Activated CD4-positive, alpha-beta T cell treated with anti-CD3 and anti-CD28 coated beads, Interleukin-2, Interleukin-4, amounts not matched to agents 100 ng/mL and 50 ng/mL, durations not matched to agents 16 hours and 8 hours (primary cell): Measurements from ENCODE around the gene TBC1D1.

ENCODE experiments used
- DNase-seq: peaks from one replicate; pipeline ENCODE4 v3.0.0-alpha.2; 2020; ENCODE audit warnings: low spot score

TBC1D1 gene, protein sequence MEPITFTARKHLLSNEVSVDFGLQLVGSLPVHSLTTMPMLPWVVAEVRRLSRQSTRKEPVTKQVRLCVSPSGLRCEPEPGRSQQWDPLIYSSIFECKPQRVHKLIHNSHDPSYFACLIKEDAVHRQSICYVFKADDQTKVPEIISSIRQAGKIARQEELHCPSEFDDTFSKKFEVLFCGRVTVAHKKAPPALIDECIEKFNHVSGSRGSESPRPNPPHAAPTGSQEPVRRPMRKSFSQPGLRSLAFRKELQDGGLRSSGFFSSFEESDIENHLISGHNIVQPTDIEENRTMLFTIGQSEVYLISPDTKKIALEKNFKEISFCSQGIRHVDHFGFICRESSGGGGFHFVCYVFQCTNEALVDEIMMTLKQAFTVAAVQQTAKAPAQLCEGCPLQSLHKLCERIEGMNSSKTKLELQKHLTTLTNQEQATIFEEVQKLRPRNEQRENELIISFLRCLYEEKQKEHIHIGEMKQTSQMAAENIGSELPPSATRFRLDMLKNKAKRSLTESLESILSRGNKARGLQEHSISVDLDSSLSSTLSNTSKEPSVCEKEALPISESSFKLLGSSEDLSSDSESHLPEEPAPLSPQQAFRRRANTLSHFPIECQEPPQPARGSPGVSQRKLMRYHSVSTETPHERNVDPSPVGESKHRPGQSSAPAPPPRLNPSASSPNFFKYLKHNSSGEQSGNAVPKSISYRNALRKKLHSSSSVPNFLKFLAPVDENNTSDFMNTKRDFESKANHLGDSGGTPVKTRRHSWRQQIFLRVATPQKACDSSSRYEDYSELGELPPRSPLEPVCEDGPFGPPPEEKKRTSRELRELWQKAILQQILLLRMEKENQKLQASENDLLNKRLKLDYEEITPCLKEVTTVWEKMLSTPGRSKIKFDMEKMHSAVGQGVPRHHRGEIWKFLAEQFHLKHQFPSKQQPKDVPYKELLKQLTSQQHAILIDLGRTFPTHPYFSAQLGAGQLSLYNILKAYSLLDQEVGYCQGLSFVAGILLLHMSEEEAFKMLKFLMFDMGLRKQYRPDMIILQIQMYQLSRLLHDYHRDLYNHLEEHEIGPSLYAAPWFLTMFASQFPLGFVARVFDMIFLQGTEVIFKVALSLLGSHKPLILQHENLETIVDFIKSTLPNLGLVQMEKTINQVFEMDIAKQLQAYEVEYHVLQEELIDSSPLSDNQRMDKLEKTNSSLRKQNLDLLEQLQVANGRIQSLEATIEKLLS (N-terminal part only)

DNA sequence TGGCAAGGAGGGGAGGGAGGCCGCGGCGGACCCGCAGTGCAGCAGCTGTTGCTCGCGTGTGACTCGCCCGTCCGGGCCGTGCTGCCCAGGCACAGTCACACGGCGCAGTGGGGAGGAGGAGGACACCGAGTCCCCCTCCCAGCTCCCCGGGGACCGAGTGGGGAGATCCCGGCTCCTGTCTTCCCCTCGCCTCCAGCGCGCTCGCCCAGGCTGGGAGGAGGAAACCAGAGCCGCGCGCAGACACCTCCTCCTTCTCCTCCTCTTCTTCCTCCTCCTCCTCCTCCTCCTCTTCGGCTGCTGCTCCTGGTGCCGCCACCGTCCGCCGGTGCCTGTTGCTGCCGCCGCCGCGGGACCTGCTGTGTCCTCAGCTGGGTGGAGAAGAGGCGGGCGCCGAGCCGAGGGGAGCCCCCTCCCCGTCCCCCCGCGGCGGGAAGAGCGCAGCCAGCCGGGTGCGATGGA lies at the start of gene TBC1D1:
TSS of gene TBC1D1 (plus strand) at position 284 of the 459 bp plus-strand sequence. CDS start 11,012 bp downstream, outside the sequence.
- peak; percentile 38 for DNase-seq

DNA sequence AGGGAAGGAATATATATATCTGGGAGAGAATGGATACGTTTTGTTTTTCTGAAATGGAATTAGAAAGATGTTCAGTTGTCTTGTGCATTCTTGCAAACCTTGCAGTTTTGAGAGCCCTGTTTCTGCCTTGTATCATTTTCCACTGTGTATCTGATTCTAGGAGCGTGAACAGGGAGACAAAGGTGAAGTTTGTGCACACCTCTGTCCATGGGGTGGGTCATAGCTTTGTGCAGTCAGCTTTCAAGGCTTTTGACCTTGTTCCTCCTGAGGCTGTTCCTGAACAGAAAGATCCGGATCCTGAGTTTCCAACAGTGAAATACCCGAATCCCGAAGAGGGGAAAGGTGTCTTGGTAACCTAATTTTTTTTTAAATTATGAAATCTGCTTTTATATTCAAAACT lies 46.7 kb upstream of the TBC1D1 start:
- no peak for DNase-seq

DNA sequence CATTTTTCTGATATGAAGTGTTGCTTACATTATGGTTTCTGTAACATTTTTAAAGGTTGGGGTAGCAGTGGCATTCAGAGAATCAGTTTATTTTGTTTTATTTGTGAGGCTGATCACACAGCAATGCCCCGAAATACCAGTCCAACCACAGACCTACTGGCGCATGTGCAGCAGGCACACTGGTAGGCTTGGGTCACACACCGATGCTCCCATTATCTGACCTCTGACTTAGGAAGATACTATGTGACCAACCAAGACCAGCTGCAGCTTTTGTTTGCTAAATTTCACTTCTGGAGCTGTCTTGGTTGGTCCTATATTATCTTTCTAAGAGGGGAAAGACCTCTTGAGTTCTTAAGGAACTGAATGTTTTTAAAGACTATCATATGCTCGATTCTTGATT lies 45.7 kb upstream of the TBC1D1 start:
- DNase-seq: no peak

DNA sequence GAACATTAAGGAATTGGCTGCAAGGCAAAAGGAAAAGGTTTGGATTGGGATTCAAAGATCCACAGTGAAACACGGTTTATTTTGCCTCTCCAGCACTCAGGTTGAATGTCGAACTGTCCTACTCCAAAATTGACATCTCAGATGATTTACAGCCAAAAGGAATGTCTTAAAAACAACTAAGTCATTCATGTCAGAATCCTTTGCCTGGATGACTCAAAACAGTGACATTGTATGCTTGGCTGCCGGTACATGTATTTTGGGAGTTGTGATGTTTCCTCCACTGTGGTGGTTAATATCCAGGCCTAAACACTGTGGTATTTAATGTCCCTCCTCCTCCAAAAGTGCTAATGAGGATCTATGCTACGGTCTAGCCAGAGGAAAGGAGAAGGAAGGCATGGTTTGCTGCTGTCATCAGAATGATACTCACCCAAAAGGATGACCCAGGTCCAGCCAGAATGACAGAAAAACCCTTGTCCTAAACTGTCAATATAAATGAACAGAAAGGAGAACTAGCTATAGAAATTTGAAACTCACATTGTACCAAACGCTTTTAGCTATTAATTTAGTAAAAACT lies 43.5 kb upstream of the TBC1D1 start:
- DNase-seq: no peak

DNA sequence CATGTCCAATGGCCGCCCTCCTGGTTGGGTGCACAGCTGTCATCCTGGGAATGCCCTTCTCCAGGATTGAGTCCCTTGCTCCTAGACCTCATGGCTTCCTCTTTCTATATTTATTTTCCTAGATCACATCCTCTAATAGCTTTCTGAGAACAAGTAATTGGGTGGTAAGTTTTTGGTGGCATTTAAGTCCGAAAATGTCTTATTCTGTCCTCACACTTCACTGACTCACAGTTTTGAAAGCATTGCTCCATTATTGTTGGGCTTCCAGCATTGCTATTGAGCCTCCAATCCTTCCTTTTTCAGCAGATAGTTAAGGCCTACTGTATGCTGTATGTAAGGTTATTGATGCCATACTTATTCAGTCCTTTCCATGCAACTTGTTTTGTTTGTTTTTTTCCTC lies 38.5 kb upstream of the TBC1D1 start:
- DNase-seq: no peak

DNA sequence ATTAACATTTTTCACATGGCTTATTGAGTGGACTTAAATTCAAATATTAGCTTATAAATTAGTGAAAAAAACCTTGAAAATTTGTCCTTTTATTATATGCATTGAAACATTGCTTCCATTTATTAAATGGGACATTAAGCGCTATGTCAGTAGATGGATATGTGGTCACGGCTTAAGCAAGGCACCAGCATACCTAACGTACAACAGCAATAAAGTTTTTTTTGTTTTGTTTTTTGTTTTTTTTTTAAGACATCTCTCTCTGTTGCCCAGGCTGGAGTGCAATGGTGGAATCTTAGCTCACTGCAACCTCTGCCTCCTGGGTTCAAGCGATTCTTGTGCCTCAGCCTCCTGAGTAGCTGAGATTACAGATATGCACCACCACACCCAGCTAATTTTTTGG lies 32.8 kb upstream of the TBC1D1 start:
- no peak for DNase-seq

DNA sequence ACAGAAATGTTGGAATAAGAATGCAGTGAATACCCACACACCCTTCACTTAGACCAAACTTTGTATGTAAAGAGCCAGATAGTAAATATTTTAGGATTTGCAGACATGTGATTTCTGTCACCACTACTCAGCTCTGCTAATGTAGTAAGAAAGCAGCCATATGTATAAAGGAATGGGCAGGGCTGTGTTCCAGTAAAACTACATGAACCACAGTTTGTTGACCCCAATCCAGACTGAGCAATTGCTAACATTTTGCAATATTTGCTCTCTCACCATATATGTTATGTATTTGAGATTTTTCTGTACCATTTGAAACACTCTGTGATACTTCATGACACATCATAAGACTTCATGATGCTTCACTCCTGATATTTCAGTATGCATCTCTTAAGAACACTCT lies 32.0 kb upstream of the TBC1D1 start:
- no peak for DNase-seq

DNA sequence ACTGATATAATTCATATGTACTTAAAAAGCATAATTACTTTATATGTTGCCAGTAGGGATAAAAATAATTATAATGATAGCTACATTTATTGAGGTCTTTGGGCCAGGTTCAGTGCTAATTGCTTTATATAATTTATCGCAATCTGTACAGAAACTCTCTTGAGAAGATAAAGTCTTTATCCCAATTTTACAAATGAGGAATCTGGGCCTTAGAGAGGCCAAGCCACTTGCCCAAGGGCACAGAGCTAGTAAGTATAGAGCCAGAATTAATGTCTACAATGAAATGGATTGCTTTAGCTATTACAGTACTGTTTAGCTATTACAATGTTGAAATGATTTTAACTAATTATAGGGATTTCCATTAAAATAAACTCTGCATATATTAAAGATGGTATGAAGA lies 30.6 kb upstream of the TBC1D1 start:
- no peak for DNase-seq

DNA sequence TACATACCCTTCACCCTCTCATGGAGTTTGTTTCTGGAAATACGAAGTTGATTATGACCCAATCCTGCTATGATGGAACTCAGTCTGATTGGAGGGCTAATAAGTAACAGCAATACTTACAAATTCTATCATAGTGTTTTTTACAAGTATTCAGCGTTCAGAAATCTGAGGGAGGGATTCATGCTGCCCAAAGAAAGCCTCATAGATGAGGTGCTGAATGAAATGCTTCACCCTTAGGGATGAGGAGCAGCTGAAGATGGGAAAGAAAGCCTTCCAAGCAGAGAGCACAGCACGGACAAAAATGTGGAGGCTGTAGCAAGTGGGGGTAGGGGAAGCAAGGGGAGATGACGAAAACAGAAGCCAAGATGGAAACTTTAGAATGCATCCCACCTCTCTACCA lies 27.9 kb upstream of the TBC1D1 start:
- DNase-seq: no peak

DNA sequence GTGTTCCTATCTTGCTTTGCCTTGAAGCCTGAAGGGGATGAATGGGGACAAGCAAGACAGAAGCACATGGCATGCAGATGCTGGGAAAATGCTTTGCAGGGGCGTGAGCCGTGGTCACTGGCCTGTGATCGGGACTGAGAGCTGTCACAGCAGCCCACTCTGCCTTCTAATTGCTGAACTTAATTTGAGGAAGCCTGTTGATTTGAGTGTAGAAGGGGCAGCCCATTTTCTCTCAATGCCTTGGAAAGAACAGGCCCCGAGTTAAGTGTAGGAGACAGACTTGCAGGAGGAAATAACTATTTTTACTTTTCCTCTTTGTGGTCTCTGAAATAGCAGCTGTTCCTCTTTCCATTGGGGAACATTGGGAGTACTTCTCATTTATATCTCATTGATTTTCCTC lies 26.1 kb upstream of the TBC1D1 start:
- no peak for DNase-seq

DNA sequence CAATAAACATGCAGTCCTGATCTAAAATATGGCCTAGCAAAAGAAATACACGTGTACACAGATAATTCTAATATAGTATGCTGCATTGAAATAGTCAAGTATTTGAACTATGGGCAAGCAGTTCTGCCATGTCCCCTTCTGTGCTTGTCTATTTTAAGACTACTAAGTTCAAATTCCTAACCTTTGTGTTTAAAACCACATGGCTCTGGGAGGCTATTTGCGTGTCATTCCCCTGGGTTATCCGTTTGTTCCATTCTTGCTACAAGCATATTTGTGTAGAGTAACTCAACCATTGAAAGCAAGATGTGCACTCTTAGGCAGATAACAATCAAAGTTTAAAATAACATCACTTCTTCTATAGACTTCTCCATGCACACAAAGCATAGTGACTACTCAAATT lies 25.4 kb upstream of the TBC1D1 start:
- no peak for DNase-seq

DNA sequence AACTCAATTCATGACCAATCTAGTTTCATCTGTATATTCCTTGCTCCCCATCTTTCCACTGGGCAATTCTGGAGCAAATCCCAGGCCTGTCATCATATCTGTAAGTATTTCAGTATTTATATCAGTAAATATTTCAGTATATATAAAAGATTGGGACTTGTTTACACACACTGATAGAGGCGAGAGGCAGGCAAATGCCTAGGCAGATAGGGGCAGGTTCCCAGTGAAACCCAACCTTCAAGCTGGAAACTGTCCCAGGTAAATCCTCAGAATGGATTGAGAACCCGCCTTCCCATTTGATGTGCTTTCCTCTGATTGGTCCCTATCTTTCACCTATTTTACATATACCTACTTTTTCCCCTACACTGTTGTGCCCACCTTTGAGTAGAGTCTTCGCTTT lies 23.8 kb upstream of the TBC1D1 start:
- no peak for DNase-seq

DNA sequence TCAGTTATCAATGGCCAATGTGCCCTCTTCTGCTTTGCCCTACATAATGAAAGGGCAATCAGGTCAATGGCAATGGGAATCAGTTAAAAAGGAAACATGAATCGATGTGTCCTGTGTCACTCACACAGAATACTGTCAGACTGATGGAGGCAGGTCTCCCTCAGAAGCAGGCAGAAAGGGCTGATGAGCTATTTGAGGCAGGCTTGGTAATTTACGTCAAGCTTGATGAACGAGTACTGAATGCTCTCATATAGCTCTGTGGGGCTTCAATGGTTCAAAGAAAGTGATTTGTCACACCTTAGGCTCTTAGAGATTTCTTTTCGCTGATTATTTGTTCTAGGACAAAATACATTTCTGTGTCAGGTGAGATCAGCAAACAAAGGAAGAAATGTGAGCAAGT lies 22.6 kb upstream of the TBC1D1 start:
- no peak for DNase-seq

DNA sequence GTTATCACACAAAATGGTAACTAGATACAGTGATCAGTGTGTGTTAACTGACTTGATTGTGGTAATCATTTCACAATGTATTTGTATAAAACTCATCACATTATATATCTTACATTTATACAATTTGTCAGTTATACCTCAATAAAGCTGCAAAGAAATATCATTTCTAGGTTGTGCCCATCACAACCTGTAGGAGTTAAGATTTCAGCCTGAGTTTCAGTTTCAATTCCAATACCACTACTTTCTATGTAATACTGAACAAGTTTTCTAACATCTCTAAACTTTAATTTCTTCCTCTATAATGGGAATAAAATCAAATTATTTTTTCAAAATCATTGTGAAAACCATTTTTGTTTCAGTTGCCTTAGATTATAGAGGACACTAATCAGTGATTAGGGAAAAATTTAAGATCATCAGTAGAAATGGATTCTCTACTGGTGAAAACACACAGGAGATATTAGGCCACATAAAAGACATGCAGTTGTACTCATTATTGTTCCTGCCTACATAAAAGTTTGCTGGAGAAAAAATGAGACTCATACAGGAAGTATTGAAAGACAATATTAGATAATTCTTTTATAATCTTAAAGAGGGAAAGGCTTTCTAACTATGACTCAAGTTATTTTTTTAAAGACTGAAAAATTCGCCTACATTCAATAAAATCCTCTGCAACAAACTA lies 18.4 kb upstream of the TBC1D1 start:
- DNase-seq: no peak

DNA sequence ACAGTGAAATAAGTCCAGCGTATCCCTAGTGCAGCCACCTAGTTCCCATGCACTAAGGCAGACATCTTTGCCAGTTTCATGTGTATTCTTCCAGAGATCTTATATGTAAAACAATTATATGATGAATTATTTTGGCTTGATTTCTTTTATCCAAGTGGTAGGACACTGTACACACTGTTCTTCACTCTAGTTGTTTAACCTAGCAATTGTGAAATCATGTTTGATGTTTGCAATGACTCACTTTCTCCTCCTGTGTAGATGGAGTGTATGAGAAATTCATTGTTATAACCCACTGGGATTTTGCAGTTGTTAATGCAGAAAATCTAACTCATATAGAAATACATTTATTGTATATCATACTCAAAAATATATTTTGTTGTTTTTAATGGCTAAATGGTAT lies 17.5 kb upstream of the TBC1D1 start:
- DNase-seq: no peak

DNA sequence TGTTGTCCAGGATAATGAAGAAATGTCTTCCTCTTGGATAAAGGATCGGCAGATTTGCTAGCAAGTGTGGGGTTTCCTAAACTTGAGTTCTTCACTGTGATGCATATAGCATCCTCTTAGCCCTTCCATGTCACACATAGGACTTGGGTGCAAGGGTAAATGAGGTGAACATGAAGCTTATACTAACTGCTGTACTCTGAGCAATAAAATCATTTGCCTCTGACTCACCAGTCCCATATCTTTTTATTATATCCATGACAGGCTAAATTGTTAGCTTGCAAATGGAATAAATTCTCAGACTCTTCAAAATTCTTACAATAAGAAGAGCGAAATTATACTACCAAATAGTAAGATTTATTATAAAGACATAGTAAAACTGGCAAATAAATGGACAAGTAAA lies 14.7 kb upstream of the TBC1D1 start:
- no peak for DNase-seq

DNA sequence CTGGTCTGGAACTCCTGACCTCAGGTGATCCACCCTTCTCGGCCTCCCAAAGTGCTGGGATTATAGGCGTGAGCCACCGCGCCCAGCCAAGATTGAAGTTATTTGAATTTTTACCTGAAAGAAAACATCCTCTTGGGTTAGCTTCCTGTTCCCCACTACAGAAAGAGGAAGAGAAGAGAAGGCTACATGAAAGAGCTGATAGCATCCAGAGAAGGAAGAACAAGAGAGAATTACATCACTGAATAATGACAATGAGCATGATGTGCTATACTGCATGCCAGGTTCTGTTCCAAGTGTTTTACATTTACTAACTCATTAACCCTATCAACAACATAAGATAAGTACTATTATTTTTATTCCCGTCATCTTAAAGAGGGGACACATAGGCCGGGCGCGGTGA lies 11.5 kb upstream of the TBC1D1 start:
- DNase-seq: no peak

DNA sequence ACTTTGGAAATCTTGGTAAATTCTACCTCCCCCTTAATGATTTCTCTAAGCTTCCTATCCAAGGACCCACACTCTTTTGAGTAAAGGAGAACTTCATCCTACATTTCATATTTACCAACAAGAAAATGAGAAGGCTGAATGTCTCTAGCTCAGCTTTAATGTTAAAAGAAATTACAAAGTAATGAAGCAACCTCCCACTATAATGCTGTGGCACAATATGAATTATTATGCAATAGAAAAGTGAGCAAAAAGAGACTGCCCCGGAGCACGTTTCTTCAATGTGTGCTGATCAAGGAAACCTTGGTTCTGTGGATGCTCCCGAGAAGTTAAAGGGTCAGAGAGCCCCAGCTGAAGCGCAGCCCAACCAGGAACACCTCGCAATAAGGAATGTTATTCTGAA lies 9.1 kb upstream of the TBC1D1 start:
- DNase-seq: no peak

DNA sequence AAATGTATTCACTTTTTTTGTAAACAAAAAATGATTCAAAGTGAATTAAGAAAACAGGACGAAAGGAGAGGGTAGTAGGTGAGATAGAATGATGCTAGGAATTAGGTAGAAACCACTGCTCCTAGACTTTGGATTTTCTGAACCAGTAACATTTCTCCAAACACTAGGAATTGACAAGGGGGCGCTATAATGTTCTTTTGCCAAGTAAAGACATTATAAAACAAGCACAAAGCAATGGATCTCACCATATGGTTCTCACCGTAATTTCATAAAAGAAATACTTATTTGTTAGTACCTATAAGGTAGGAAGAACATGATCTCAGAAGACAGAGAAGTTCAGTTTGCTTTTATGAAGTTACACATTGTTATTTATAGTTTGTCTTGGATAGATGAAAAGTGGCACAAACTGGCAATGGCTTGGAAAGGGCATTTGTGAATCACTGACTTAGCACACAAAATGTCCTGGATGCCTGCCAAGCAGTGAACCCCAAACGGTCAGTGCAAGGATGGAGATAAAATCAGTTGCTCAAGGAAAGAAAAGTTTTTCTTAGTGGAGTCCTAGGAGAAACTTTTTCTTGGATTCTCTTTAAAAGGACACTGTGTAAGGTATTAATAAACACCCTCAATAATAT lies 8.1 kb upstream of the TBC1D1 start:
- DNase-seq: no peak

DNA sequence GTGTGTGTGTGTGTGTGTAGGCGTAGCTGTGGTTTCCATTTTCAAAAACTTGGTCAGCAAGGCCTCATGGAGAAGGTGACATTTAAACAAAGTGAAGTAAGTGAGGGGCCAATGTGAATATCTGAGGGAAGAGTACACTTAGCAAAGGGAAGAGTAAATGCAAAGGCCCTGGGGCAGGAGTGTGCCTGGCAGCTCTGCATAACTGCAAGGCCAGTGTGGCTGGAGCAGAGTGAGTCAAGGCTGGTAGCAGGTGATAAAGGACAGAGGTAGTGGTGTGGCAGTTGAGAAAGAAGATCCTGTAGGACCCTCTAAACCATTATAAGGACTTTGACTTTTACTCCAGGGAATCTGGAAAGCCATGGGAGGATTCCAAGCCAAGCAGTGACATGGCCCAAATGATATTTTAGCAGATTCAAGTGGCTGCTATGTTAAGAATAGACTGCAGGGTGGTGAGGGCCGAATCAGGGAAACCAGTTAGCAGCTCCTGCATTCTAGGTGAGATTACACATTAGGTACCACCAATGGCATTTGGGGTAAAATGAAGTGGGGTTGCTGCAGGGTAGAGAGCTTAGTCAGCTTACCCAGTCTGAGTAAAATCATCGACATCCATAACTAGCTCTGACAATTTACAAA lies 5.9 kb upstream of the TBC1D1 start:
- no peak for DNase-seq

DNA sequence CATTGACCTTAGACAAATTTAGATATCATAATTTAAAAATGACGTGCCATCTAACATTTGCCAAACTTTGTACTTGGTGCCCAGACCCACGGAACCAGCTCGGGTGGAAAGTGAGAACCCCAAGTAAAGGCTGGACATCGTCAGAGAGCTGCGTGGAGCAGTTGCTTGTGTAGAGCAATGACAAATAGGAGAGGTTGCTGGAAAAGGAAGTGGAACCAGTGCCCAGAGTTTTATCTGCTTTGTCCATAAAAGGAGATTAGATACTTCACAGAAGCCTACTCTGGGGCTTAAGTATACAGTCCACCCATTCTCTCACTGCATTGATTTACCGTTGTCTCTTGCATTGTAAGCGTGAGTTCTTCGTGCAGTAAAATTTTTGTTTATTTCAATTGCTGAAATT lies 5.4 kb upstream of the TBC1D1 start:
- no peak for DNase-seq
